Thymus (tissue), 11 donors: ENCODE results near the gene MYH10. TPM values are rescaled to one million over a fixed set of nuclear protein-coding genes. Genes with fewer than 3 reads are reported as not detected.
"Not testable (repeated sequence)": the region's sequence is repeated elsewhere in the genome, so short reads cannot be mapped to it uniquely, and the experiment has no call there.

Experiments
- DNase-seq, 9 donors: peaks; one replicate each; pipeline ENCODE4 v3.0.0-alpha.2; 2013; ENCODE audit warnings: low spot score in 9 of 9, low read depth in 6 of 9, missing footprints in 1 of 9
- H3K27ac ChIP-seq, 2 donors: one replicate each; pipeline ENCODE4 v1.5.1; 2013; ENCODE audit warnings: control low read depth in 1 of 2, low read depth in 1 of 2, low read length in 1 of 2, mild to moderate bottlenecking in 1 of 2, moderate library complexity in 1 of 2
- H3K27me3 ChIP-seq, 2 donors: one replicate each; pipeline ENCODE4 v1.5.1; 2013; ENCODE audit warnings: low read length in 1 of 2; ENCODE audit not compliant: control insufficient read depth in 2 of 2, insufficient read depth in 1 of 2
- H3K36me3 ChIP-seq, 2 donors: one replicate each; pipeline ENCODE4 v1.5.1; 2013; ENCODE audit warnings: low read length in 1 of 2, mild to moderate bottlenecking in 1 of 2, moderate library complexity in 1 of 2; ENCODE audit not compliant: control insufficient read depth in 2 of 2, insufficient read depth in 2 of 2
- H3K4me1 ChIP-seq, 2 donors: one replicate each; pipeline ENCODE4 v1.5.1; 2013; ENCODE audit warnings: low read length in 2 of 2; ENCODE audit not compliant: control insufficient read depth in 2 of 2, insufficient read depth in 2 of 2
- H3K4me3 ChIP-seq, 2 donors: one replicate each; pipeline ENCODE4 v1.5.1; 2013; ENCODE audit warnings: low read length in 2 of 2, control low read depth in 1 of 2, mild to moderate bottlenecking in 1 of 2
- H3K9me3 ChIP-seq, 2 donors: one replicate each; pipeline ENCODE4 v1.5.1; 2013; ENCODE audit warnings: low read length in 1 of 2, mild to moderate bottlenecking in 1 of 2; ENCODE audit not compliant: control insufficient read depth in 2 of 2, insufficient read depth in 1 of 2
- WGBS: extraction: QIAGEN DNeasy Blood & Tissue Kit; methylation state at CpG from one replicate; pipeline ENCODE4 v1.1.7; 2013; 5-methylcytosine and 5-hydroxymethylcytosine counted together
- polyA plus RNA-seq: library from polyadenylated mRNA; stranded (reverse); fragments of 200-250 nt; gene quantifications from one replicate; pipeline ENCODE4 v1.2.3, GENCODE V29; 2013
- total RNA-seq: library from RNA; stranded (reverse); fragments of 120-200 nt; gene quantifications from one replicate; pipeline ENCODE4 v1.2.4, GENCODE V29; 2013
- donor health status: healthy.

Gene MYH10
- total and polyA plus RNA-seq, 2 donors, result 4.2 to 13.2 TPM

GRCh38 chr17:8667421-8667820 is 36.9 kb upstream of the MYH10 start:
- Histone ChIP-seq H3K4me1 (no peaks in the 10 kb centered on the region), H3K36me3 (no peaks in the 10 kb centered on the region), H3K27ac (no peak overlapping the region), H3K9me3 (no peaks in the 10 kb centered on the region), H3K4me3 (no peak overlapping the region), H3K27me3 (no peaks in the 10 kb centered on the region)
- 91% methylated on average over 7 of the region's 7 CpGs for WGBS
- DNase-seq, result no peak

GRCh38 chr17:8665684-8666083 is 35.2 kb upstream of the MYH10 start:
- H3K9me3 ChIP-seq, result no peaks in the 10 kb centered on the region
- 94% methylated on average over 2 of the region's 2 CpGs for WGBS
- DNase-seq, result no peak
- H3K27me3 ChIP-seq, result no peaks in the 10 kb centered on the region
- no peaks in the 10 kb centered on the region for H3K4me1 ChIP-seq
- H3K27ac ChIP-seq, result no peak overlapping the region
- no peak overlapping the region for H3K4me3 ChIP-seq
- H3K36me3 ChIP-seq, result no peaks in the 10 kb centered on the region

- no peaks in the 10 kb centered on the region for H3K27me3 ChIP-seq
- DNase-seq, result no peak
- no peaks in the 10 kb centered on the region for H3K9me3 ChIP-seq
- no peak overlapping the region for H3K27ac ChIP-seq
- no peaks in the 10 kb centered on the region for H3K4me1 ChIP-seq
- 94% methylated on average over 12 of the region's 12 CpGs for WGBS
- no peak overlapping the region for H3K4me3 ChIP-seq
- no peaks in the 10 kb centered on the region for H3K36me3 ChIP-seq
These were observed 34.1 kb upstream of the MYH10 start for GRCh38 chr17:8664456-8665126.

DNA sequence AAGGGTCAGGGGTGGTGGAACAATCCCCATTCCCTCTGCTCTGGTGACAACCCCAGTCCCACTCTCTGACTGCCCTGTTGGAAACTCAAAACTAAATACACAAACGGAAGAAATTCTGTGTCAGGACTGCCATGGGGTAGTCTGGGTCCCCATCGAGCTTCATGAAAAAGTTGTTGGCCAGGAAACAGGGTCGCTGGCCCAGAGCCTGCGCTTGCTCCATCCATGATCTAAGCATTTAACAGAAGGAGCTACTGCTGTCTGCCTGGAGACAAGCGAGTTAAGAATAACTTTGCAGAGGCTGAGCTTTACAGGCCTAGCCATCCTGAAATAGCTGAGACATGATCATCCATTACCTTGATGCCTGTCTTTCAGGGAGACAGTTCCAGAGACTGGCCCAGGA is 32.4 kb upstream of the MYH10 start:
- H3K27ac ChIP-seq, result no peak overlapping the region
- no peaks in the 10 kb centered on the region for H3K4me1 ChIP-seq
- no peak for DNase-seq
- H3K36me3 ChIP-seq, result no peaks in the 10 kb centered on the region
- H3K27me3 ChIP-seq, result no peaks in the 10 kb centered on the region
- H3K4me3 ChIP-seq, result no peak overlapping the region
- no peaks in the 10 kb centered on the region for H3K9me3 ChIP-seq
- WGBS, result 96% methylated on average over 5 of the region's 5 CpGs

GRCh38 chr17:8662076-8662831 is 31.7 kb upstream of the MYH10 start:
- Histone ChIP-seq H3K27me3 (no peaks in the 10 kb centered on the region), H3K4me1 (no peaks in the 10 kb centered on the region), H3K36me3 (no peaks in the 10 kb centered on the region), H3K4me3 (no peak overlapping the region), H3K27ac (no peak overlapping the region), H3K9me3 (no peaks in the 10 kb centered on the region)
- WGBS, result 91% methylated on average over 4 of the region's 4 CpGs
- DNase-seq, result no peak

DNA sequence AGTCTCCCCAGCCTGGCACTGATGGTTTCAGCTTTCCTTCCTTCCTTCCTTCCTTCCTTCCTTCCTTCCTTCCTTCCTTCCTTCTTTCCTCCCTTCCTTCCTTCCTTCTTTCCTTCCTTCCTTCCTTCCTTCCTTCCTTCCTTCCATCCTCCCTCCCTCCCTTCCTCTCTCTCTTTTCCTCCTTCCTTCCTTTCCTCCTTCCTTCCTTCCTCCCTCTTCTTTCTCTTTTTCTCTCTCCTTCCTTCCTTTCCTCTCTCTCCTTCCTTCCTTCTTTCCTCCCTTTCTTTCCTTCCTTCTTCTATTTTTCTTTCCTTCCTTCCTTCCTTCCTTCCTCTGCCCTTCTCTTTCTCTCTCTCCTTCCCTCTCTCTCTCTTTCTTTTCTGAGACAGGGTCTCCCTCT is 30.2 kb upstream of the MYH10 start:
- not testable (repeated sequence) for H3K4me3 ChIP-seq, H3K4me1 ChIP-seq, H3K27me3 ChIP-seq, DNase-seq, H3K9me3 ChIP-seq, H3K36me3 ChIP-seq, H3K27ac ChIP-seq

DNA sequence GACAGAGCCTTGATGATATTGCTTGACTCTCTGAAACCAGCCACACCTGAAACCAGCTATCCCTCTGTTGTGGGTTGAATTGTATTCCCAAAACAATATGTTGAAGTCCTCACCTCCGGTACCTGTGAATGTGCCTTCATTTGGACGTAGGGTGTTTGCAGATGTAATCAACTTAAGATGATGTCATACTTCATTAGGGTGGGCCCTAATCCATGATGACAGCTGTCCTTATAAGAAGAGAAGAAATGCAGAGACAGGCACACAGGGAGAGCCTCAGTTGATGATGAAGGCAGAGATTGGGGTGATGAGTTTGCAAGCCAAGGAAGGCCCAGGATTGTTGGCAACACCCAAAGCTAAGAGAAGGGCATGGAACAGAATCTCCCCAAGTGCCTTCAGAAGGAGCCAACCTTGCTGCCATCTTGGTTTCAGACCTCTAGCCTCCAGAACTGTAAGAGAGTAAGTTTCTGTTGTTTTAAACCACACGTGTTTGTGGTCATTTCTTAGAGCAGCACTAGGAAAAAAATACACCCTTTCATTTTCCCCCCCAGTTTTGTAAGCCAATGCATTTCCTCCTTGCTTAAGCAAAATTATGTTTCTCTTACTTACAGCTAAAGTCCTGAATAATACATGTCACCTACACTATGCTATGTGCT is 29.4 kb upstream of the MYH10 start:
- 81% methylated on average over 3 of the region's 3 CpGs for WGBS
- no peaks in the 10 kb centered on the region for H3K27me3 ChIP-seq
- H3K27ac ChIP-seq, result no peak overlapping the region
- H3K9me3 ChIP-seq, result peaks cover 0 to 3% of the 10 kb centered on the region in 2 donors
- no peak for DNase-seq
- H3K36me3 ChIP-seq, result no peaks in the 10 kb centered on the region
- no peaks in the 10 kb centered on the region for H3K4me1 ChIP-seq
- no peak overlapping the region for H3K4me3 ChIP-seq

DNA sequence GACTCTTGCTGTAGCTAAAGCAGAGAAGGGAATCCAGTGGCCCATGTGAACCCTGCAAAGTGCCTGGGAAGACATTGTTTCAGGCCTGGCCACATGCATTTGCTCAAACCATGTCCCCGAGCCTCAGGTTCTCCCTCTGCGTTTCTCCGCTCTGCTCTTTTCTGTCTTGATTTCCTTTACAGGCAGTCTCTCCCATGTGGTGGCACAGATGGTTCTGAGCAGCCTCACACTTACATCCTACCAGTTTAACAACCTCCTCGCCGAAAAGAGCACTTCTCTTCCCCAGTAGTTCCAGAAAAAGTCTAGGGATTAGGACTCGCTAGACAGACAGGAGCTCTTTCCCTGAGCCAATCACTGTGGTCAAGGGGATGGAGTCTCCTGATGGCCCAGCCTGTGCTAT is 28.3 kb upstream of the MYH10 start:
- Histone ChIP-seq H3K9me3 (peaks cover 0 to 3% of the 10 kb centered on the region in 2 donors), H3K27me3 (no peaks in the 10 kb centered on the region), H3K36me3 (no peaks in the 10 kb centered on the region), H3K4me3 (no peak overlapping the region), H3K4me1 (no peaks in the 10 kb centered on the region), H3K27ac (no peak overlapping the region)
- DNase-seq, result no peak
- 97% methylated on average over 6 of the region's 6 CpGs for WGBS

GRCh38 chr17:8656693-8657092 is 26.2 kb upstream of the MYH10 start:
- no peak for DNase-seq
- Histone ChIP-seq H3K27ac (no peak overlapping the region), H3K27me3 (no peaks in the 10 kb centered on the region), H3K36me3 (no peaks in the 10 kb centered on the region), H3K4me3 (no peak overlapping the region), H3K4me1 (no peaks in the 10 kb centered on the region), H3K9me3 (peaks cover 0 to 3% of the 10 kb centered on the region in 2 donors)
- 97% methylated on average over 4 of the region's 4 CpGs for WGBS
